HepG2 (cell line): ENCODE results near the gene CNNM3. TPM values are rescaled to one million over a fixed set of nuclear protein-coding genes. Genes with fewer than 3 reads are reported as not detected.

Experiments used
- CBFB ChIP-seq: sonication (generic); formaldehyde crosslinking; IDR thresholded peaks from 2 replicates; pipeline ENCODE4 v1.4.0; 2020; ENCODE audit warnings: missing genetic modification reagents
- CSRNP1 ChIP-seq: sonication (generic); formaldehyde crosslinking; IDR thresholded peaks from 2 replicates; pipeline ENCODE4 v1.8.1; 2023; ENCODE audit warnings: mild to moderate bottlenecking, missing genetic modification reagents
- DMAP1 ChIP-seq: IDR thresholded peaks from 2 replicates; pipeline ENCODE4 v1.6.1; 2016
- ELF4 ChIP-seq: sonication (generic); formaldehyde crosslinking; IDR thresholded peaks from 2 replicates; pipeline ENCODE4 v1.5.0; 2020; ENCODE audit warnings: missing genetic modification reagents, mild to moderate bottlenecking, moderate library complexity, borderline replicate concordance
- GMEB1 ChIP-seq: sonication (generic); formaldehyde crosslinking; IDR thresholded peaks from 2 replicates; pipeline ENCODE4 v1.5.1; 2020; ENCODE audit warnings: missing genetic modification reagents, mild to moderate bottlenecking, borderline replicate concordance
- NR2F6 ChIP-seq, 2 experiments: IDR thresholded peaks; 2 replicates each; pipeline ENCODE4 v1.6.1; 2016; ENCODE audit warnings: antibody characterized with exemption in 1 of 2, mild to moderate bottlenecking in 1 of 2
- SMYD3 ChIP-seq: sonication (generic); formaldehyde crosslinking; IDR thresholded peaks from 2 replicates; pipeline ENCODE4 v1.8.1; 2023; ENCODE audit warnings: mild to moderate bottlenecking, missing genetic modification reagents
- SOX6 ChIP-seq, 2 experiments: fragments of 450-650 bp in 1 of 2; sonication (generic) in 1 of 2; formaldehyde crosslinking in 1 of 2; IDR thresholded peaks; 2 replicates each; pipeline versions ENCODE4 v1.4.0 to v1.6.1; 2017 to 2020; ENCODE audit warnings: antibody characterized with exemption in 1 of 2, mild to moderate bottlenecking in 1 of 2, missing genetic modification reagents in 1 of 2
- THAP7 ChIP-seq: sonication (generic); formaldehyde crosslinking; IDR thresholded peaks from 2 replicates; pipeline ENCODE4 v1.8.1; 2023; ENCODE audit warnings: mild to moderate bottlenecking, missing genetic modification reagents
- YY1 ChIP-seq: IDR thresholded peaks from 2 replicates; pipeline ENCODE4 v1.6.1; 2011; ENCODE audit warnings: low read length, low read depth, moderate library complexity, mild to moderate bottlenecking; ENCODE audit not compliant: insufficient read depth, insufficient replicate concordance
- ZBTB8A ChIP-seq: sonication (generic); formaldehyde crosslinking; IDR thresholded peaks from 2 replicates; pipeline ENCODE4 v1.4.0; 2020; ENCODE audit warnings: mild to moderate bottlenecking, low read depth, missing genetic modification reagents, borderline replicate concordance
- ZC3H13 ChIP-seq: sonication (generic); formaldehyde crosslinking; IDR thresholded peaks from 2 replicates; pipeline ENCODE4 v1.8.1; 2023; ENCODE audit warnings: mild to moderate bottlenecking, missing genetic modification reagents, moderate library complexity
- ZKSCAN8 ChIP-seq: IDR thresholded peaks from 2 replicates; pipeline ENCODE4 v1.6.1; 2016; ENCODE audit warnings: borderline replicate concordance, missing genetic modification reagents, missing compliant biosample characterization
- ZNF17 ChIP-seq: sonication (generic); formaldehyde crosslinking; IDR thresholded peaks from 2 replicates; pipeline ENCODE4 v1.5.0; 2020; ENCODE audit warnings: mild to moderate bottlenecking, missing genetic modification reagents
- ZNF232 ChIP-seq: sonication (generic); formaldehyde crosslinking; IDR thresholded peaks from 2 replicates; pipeline ENCODE4 v1.4.0; 2020; ENCODE audit warnings: missing genetic modification reagents, borderline replicate concordance
- ZNF468 ChIP-seq: sonication (generic); formaldehyde crosslinking; IDR thresholded peaks from 2 replicates; pipeline ENCODE4 v1.8.0; 2022; ENCODE audit warnings: mild to moderate bottlenecking, moderate library complexity, missing genetic modification reagents
- ZNF563 ChIP-seq: sonication (generic); formaldehyde crosslinking; IDR thresholded peaks from 2 replicates; pipeline ENCODE4 v1.8.0; 2022; ENCODE audit warnings: mild to moderate bottlenecking, moderate library complexity, missing genetic modification reagents
- ZNF598 ChIP-seq: sonication (generic); formaldehyde crosslinking; IDR thresholded peaks from 2 replicates; pipeline ENCODE4 v1.5.1; 2020; ENCODE audit warnings: mild to moderate bottlenecking, missing genetic modification reagents, borderline replicate concordance
- ZNF749 ChIP-seq: sonication (generic); formaldehyde crosslinking; IDR thresholded peaks from 2 replicates; pipeline ENCODE4 v1.8.0; 2022; ENCODE audit warnings: mild to moderate bottlenecking, missing genetic modification reagents, moderate library complexity, borderline replicate concordance
- ZNF800 ChIP-seq: sonication (generic); formaldehyde crosslinking; IDR thresholded peaks from 2 replicates; pipeline ENCODE4 v1.4.0; 2020; ENCODE audit warnings: missing genetic modification reagents
- polyA plus RNA-seq, 8 experiments: library from polyadenylated mRNA; depleted of rRNA in 3 of 8; stranded (reverse) in 7 of 8; unstranded in 1 of 8; fragments of >200 nt; fragmentation: Illumina TruSeq in 4 of 8; extraction: Trizol in 4 of 8; gene quantifications; 2 replicates each; pipeline versions ENCODE4 v1.2.1 to v1.2.3, GENCODE V29; 2011 to 2016; ENCODE audit warnings: low read depth in 4 of 8, missing spikeins in 1 of 8, mixed read lengths in 1 of 8; ENCODE audit not compliant: insufficient read depth in 1 of 8
- total RNA-seq, 5 experiments: library from RNA; depleted of rRNA; stranded (reverse); fragments of >200 nt; fragmentation: Illumina TruSeq; extraction: Trizol; gene quantifications; 2 replicates each; pipeline ENCODE4 v1.2.3, GENCODE V29; 2016; ENCODE audit warnings: low read depth in 1 of 5

CNNM3 gene
- total and polyA plus RNA-seq, 2 of the 13 experiments (the other 11 are each of a cell fraction or from before 2014, with no cell fraction given): 21.2 to 27.9 TPM

- TF ChIP-seq ZNF749 (CRISPR knock-in tag) (no peak), ZNF232 (CRISPR knock-in tag) (peak; percentile 5; the same call in 1 of the 2 replicates), ZNF800 (CRISPR knock-in tag) (peak; percentile 11; the same call in 1 of the 2 replicates), ZNF563 (CRISPR knock-in tag) (peak; percentile 71; the same call in 1 of the 2 replicates), SMYD3 (CRISPR knock-in tag) (no peak), GMEB1 (CRISPR knock-in tag) (peak; percentile 65; the same call in 1 of the 2 replicates), ZKSCAN8 (no peak), ELF4 (CRISPR knock-in tag) (no peak), CSRNP1 (no peak), ZC3H13 (CRISPR knock-in tag) (peak; percentile 78), CBFB (CRISPR knock-in tag) (0 out of 2 replicates have a peak, but pooled peaks have one; percentile 29), SOX6 (IDR thresholded peaks at IDR 0.05) (no peak), SOX6 (CRISPR knock-in tag; IDR thresholded peaks at IDR 0.05) (peak; percentile 47; the same call in 1 of the 2 replicates), NR2F6 (IDR thresholded peaks at IDR 0.05) (no peak), NR2F6 (CRISPR knock-in tag; IDR thresholded peaks at IDR 0.05) (peak; percentile 30; the same call in 1 of the 2 replicates), DMAP1 (CRISPR knock-in tag) (peak; percentile 8), YY1 (peak; percentile 36), ZNF468 (CRISPR knock-in tag) (0 out of 2 replicates have a peak, but pooled peaks have one; percentile 27), ZNF598 (CRISPR knock-in tag) (0 out of 2 replicates have a peak, but pooled peaks have one; percentile 36), THAP7 (CRISPR knock-in tag) (no peak), ZBTB8A (CRISPR knock-in tag) (no peak), ZNF17 (CRISPR knock-in tag) (no peak)
Observed at GRCh38 chr2:96869822-96870625, 54.0 kb downstream of the CNNM3 start, which contains the start of gene SEMA4C (continued).
